ENCODE measurements around the gene THPO. TPM values are rescaled to one million over a fixed set of nuclear protein-coding genes. Genes with fewer than 3 reads are reported as not detected.

Gene THPO
- polyA plus RNA-seq, 3 donors, result not detected

GRCh38 chr3:184384342-184384741 is 6.3 kb upstream of the THPO start:
- Histone ChIP-seq H3K36me3 (replicated peaks in 1 of 2; ENCODE audit: control insufficient read depth in 1 of 2, insufficient read depth in 2 of 2, low read length in 2 of 2) (no peaks in the 10 kb centered on the region), H3K9ac (ENCODE audit: insufficient read depth, low read length, poor library complexity, severe bottlenecking) (no peak overlapping the region), H3K4me2 (replicated peaks; ENCODE audit: extremely low read depth, low read length, poor library complexity, severe bottlenecking) (no peak overlapping the region), H3K9me3 (replicated peaks in 1 of 2; ENCODE audit: control insufficient read depth in 1 of 2, insufficient read depth in 1 of 2, low read length in 2 of 2) (no peaks in the 10 kb centered on the region), H4K20me1 (ENCODE audit: insufficient read depth, low read length) (no peaks in the 10 kb centered on the region), H3K27me3 (ENCODE audit: control insufficient read depth in 2 of 2, insufficient read depth in 2 of 2, low read length in 2 of 2) (peaks cover 15 to 39% of the 10 kb centered on the region in 2 donors), H3K4me1 (ENCODE audit: control insufficient read depth in 1 of 2, insufficient read depth in 2 of 2, low read length in 2 of 2) (peaks cover 13 to 19% of the 10 kb centered on the region in 2 donors), H3K27ac (ENCODE audit: low read depth in 1 of 2, low read length in 2 of 2) (no peak overlapping the region), H3K4me3 (replicated peaks in 1 of 3; ENCODE audit: low read depth in 2 of 3, low read length in 3 of 3) (no peak overlapping the region), H2AFZ (ENCODE audit: insufficient read depth, low read depth, low read length, poor library complexity, severe bottlenecking) (no peak overlapping the region), H3K79me2 (ENCODE audit: insufficient read depth, low read length) (no peaks in the 10 kb centered on the region)
- no peak for TF ChIP-seq CTCF (IDR thresholded peaks at IDR 0.05)
- Mint-ChIP-seq H3K4me1 (peaks cover 16% of the 10 kb centered on the region), H3K4me3 (no peak overlapping the region), H3K27me3 (ENCODE audit: low read depth in 3 of 3) (peaks cover 43 to 64% (median 54%) of the 10 kb centered on the region in 3 donors), H3K9me3 (peaks cover 0 to 10% (median 3%) of the 10 kb centered on the region in 7 donors), H3K27ac (no peak overlapping the region), H3K36me3 (peaks cover 0 to 2% of the 10 kb centered on the region in 2 donors)
- no peak for DNase-seq
- intact Hi-C loops (cut with micrococcal nuclease), result no loop called here
- WGBS (ENCODE audit: insufficient coverage), result 89% methylated on average over 9 of the region's 9 CpGs

GRCh38 chr3:184383033-184383740 is 5.2 kb upstream of the THPO start:
- Mint-ChIP-seq H3K36me3 (peaks cover 0 to 8% of the 10 kb centered on the region in 2 donors), H3K4me1 (peaks cover 19% of the 10 kb centered on the region), H3K4me3 (peak overlapping the region in 1 of 2 donors; percentile 15), H3K27me3 (ENCODE audit: low read depth in 3 of 3) (peaks cover 55 to 65% (median 59%) of the 10 kb centered on the region in 3 donors), H3K27ac (no peak overlapping the region), H3K9me3 (peaks cover 0 to 19% (median 4%) of the 10 kb centered on the region in 7 donors)
- no peak overlapping the region for H3K27ac ChIP-seq (ENCODE audit: low read depth in 1 of 2, low read length in 2 of 2)
- no peak overlapping the region for H3K4me2 ChIP-seq (replicated peaks; ENCODE audit: extremely low read depth, low read length, poor library complexity, severe bottlenecking)
- no peaks in the 10 kb centered on the region for H4K20me1 ChIP-seq (ENCODE audit: insufficient read depth, low read length)
- H3K4me3 ChIP-seq (replicated peaks in 1 of 3; ENCODE audit: low read depth in 2 of 3, low read length in 3 of 3), result no peak overlapping the region
- 95% methylated on average over 12 of the region's 15 CpGs for WGBS (ENCODE audit: insufficient coverage)
- no peak for DNase-seq
- H3K27me3 ChIP-seq (ENCODE audit: control insufficient read depth in 2 of 2, insufficient read depth in 2 of 2, low read length in 2 of 2), result peaks cover 26 to 46% of the 10 kb centered on the region in 2 donors
- peaks cover 13 to 19% of the 10 kb centered on the region in 2 donors for H3K4me1 ChIP-seq (ENCODE audit: control insufficient read depth in 1 of 2, insufficient read depth in 2 of 2, low read length in 2 of 2)
- H3K9ac ChIP-seq (ENCODE audit: insufficient read depth, low read length, poor library complexity, severe bottlenecking), result no peak overlapping the region
- TF ChIP-seq CTCF (IDR thresholded peaks at IDR 0.05), result no peak
- H3K36me3 ChIP-seq (replicated peaks in 1 of 2; ENCODE audit: control insufficient read depth in 1 of 2, insufficient read depth in 2 of 2, low read length in 2 of 2), result no peaks in the 10 kb centered on the region
- peaks cover 0 to 9% of the 10 kb centered on the region in 2 donors for H3K9me3 ChIP-seq (replicated peaks in 1 of 2; ENCODE audit: control insufficient read depth in 1 of 2, insufficient read depth in 1 of 2, low read length in 2 of 2)
- H2AFZ ChIP-seq (ENCODE audit: insufficient read depth, low read depth, low read length, poor library complexity, severe bottlenecking), result no peak overlapping the region
- H3K79me2 ChIP-seq (ENCODE audit: insufficient read depth, low read length), result no peaks in the 10 kb centered on the region
- intact Hi-C loops (cut with micrococcal nuclease), result no loop called here
